ENCODE results near the gene RNASEH2C.

GRCh38 chr11:65692367-65692766 lies 28.2 kb downstream of the RNASEH2C start:
- TF ChIP-seq CTCF (conservative IDR thresholded peaks at IDR 0.05; ENCODE audit: low read depth, low read length) (no peak), EZH2phosphoT487 (IDR thresholded peaks at IDR 0.05; ENCODE audit: borderline replicate concordance, low read length) (no peak)

Data from PC-3 (cell line).